GM12873 (cell line): ENCODE measurements around the gene DMBT1.

ENCODE experiments used
- CTCF ChIP-seq: IDR thresholded peaks from 2 replicates; pipeline ENCODE4 v1.5.1; 2012; ENCODE audit warnings: low read depth, mild to moderate bottlenecking, moderate library complexity, low read length, control low read depth; ENCODE audit not compliant: insufficient read depth; ENCODE audit errors: missing control alignments

The DMBT1 gene

GRCh38 chr10:122673731-122674130 lies 113.2 kb downstream of the DMBT1 start:
- TF ChIP-seq CTCF = no peak

- TF ChIP-seq CTCF = no peak
These were observed 114.2 kb downstream of the DMBT1 start for GRCh38 chr10:122674781-122675180.

- TF ChIP-seq CTCF = no peak
These were observed 114.7 kb downstream of the DMBT1 start for GRCh38 chr10:122675278-122675677.

- TF ChIP-seq CTCF = no peak
These were observed 117.7 kb downstream of the DMBT1 start for GRCh38 chr10:122678266-122678665.

- no peak for TF ChIP-seq CTCF
These were observed 122.0 kb downstream of the DMBT1 start for GRCh38 chr10:122682522-122682921.

GRCh38 chr10:122688293-122688989 lies 127.9 kb downstream of the DMBT1 start:
- no peak for TF ChIP-seq CTCF

- no peak for TF ChIP-seq CTCF
These were observed 128.7 kb downstream of the DMBT1 start for GRCh38 chr10:122689146-122689820.
